Astrocyte (in vitro differentiated cells and primary cell): Measurements from ENCODE around the gene MAGI3. TPM values are rescaled to one million over a fixed set of nuclear protein-coding genes. Genes with fewer than 3 reads are reported as not detected.

Experiments
- DNase-seq: peaks from one replicate; pipeline ENCODE4 v3.0.0-alpha.2; 2010; ENCODE audit warnings: low read depth
- FAIRE-seq: peaks from 2 replicates; lab custom pipeline; 2011; peaks lifted over from hg19 to GRCh38; lab: Jason Lieb, UNC
- H2AFZ ChIP-seq: 2 replicates; pipeline ENCODE4 v1.6.0; 2012; ENCODE audit warnings: low read depth, low read length, inconsistent platforms
- H3K27ac ChIP-seq: 2 replicates; pipeline ENCODE4 v1.5.1; 2011; ENCODE audit warnings: low read depth, low read length, inconsistent platforms
- H3K27me3 ChIP-seq: 2 replicates; pipeline ENCODE4 v1.6.0; 2011; ENCODE audit warnings: low read length, inconsistent platforms; ENCODE audit not compliant: insufficient read depth
- H3K36me3 ChIP-seq: 2 replicates; pipeline ENCODE4 v1.5.1; 2011; ENCODE audit warnings: low read length, inconsistent platforms; ENCODE audit not compliant: insufficient read depth
- H3K4me1 ChIP-seq: 2 replicates; pipeline ENCODE4 v1.5.1; 2011; ENCODE audit warnings: low read length, inconsistent platforms; ENCODE audit not compliant: insufficient read depth
- H3K4me2 ChIP-seq: 2 replicates; pipeline ENCODE4 v1.6.0; 2012; ENCODE audit warnings: low read length, inconsistent platforms
- H3K4me3 ChIP-seq: 2 replicates; pipeline ENCODE4 v1.5.1; 2011; ENCODE audit warnings: low read depth, mild to moderate bottlenecking, low read length, inconsistent platforms; ENCODE audit not compliant: insufficient read depth
- H3K79me2 ChIP-seq: 2 replicates; pipeline ENCODE4 v1.6.0; 2012; ENCODE audit warnings: mild to moderate bottlenecking, low read length, inconsistent platforms; ENCODE audit not compliant: insufficient read depth
- H3K9ac ChIP-seq: 2 replicates; pipeline ENCODE4 v1.6.0; 2012; ENCODE audit warnings: mild to moderate bottlenecking, low read length, inconsistent platforms
- H3K9me3 ChIP-seq: 2 replicates; pipeline ENCODE4 v1.5.1; 2012; ENCODE audit warnings: low read depth, mild to moderate bottlenecking, low read length, inconsistent platforms; ENCODE audit not compliant: insufficient read depth
- H4K20me1 ChIP-seq: 2 replicates; pipeline ENCODE4 v1.6.0; 2012; ENCODE audit warnings: low read length, inconsistent platforms; ENCODE audit not compliant: insufficient read depth
- H3K27ac Mint-ChIP-seq: one replicate; pipeline ENCODE4 v1.8.0; 2021; ENCODE audit warnings: mild to moderate bottlenecking, mixed read lengths; ENCODE audit not compliant: unreplicated experiment
- H3K27me3 Mint-ChIP-seq: one replicate; pipeline ENCODE4 v1.8.0; 2021; ENCODE audit warnings: low read depth, mixed read lengths; ENCODE audit not compliant: unreplicated experiment
- H3K36me3 Mint-ChIP-seq: one replicate; pipeline ENCODE4 v1.8.0; 2021; ENCODE audit warnings: low read depth, mixed read lengths; ENCODE audit not compliant: unreplicated experiment
- H3K4me1 Mint-ChIP-seq: one replicate; pipeline ENCODE4 v1.8.0; 2021; ENCODE audit warnings: low read depth, mixed read lengths; ENCODE audit not compliant: unreplicated experiment
- H3K4me3 Mint-ChIP-seq: one replicate; pipeline ENCODE4 v1.8.0; 2021; ENCODE audit warnings: mild to moderate bottlenecking, moderate library complexity, mixed read lengths; ENCODE audit not compliant: unreplicated experiment
- H3K9me3 Mint-ChIP-seq: one replicate; pipeline ENCODE4 v1.8.0; 2021; ENCODE audit warnings: mild to moderate bottlenecking, mixed read lengths; ENCODE audit not compliant: unreplicated experiment
- EZH2 ChIP-seq: IDR thresholded peaks from 2 replicates; pipeline ENCODE4 v1.6.1; 2012; ENCODE audit warnings: mild to moderate bottlenecking, low read length, inconsistent platforms; ENCODE audit not compliant: insufficient read depth
- total RNA-seq: library from RNA; stranded (reverse); gene quantifications from 2 replicates; pipeline ENCODE4 v1.2.1, GENCODE V29; 2021
- TF ChIP-seq, protein P1 (sequence below): IDR thresholded peaks from 2 replicates; pipeline ENCODE4 v1.5.1; 2011; ENCODE audit warnings: low read depth, mild to moderate bottlenecking, inconsistent platforms, low read length, moderate library complexity; ENCODE audit not compliant: insufficient read depth

Gene MAGI3
- total RNA-seq, 1 donor from 2014 or later, result 16.5 TPM

DNA sequence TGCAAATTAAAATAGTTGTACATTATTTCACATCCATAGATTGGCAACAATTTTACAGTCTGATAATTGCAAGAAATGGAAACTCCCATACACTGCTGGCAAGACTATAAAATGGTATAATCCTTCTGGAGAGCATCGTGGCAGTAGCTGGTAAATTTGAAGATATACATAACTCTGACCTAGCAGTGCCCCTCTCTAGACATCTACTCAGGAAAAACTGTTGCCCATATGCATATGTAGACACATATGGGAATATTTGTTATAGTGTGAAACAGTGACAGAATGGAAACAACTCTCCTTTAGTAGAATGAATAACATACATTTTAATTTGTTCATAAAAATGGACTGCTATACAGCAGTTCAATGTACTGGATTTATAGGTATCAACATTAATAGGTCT is 191.8 kb downstream of the MAGI3 start:
- no peak for FAIRE-seq
- Mint-ChIP-seq H3K27me3 (no peaks in the 10 kb centered on the region), H3K9me3 (no peaks in the 10 kb centered on the region), H3K4me1 (peaks cover under 1% of the 10 kb centered on the region), H3K27ac (no peak overlapping the region), H3K4me3 (no peak overlapping the region), H3K36me3 (peaks cover 2% of the 10 kb centered on the region)
- Histone ChIP-seq H3K4me3 (no peak overlapping the region), H2AFZ (no peak overlapping the region), H3K4me2 (no peak overlapping the region), H4K20me1 (no peaks in the 10 kb centered on the region), H3K27me3 (no peaks in the 10 kb centered on the region), H3K79me2 (no peaks in the 10 kb centered on the region), H3K9ac (no peak overlapping the region), H3K9me3 (no peaks in the 10 kb centered on the region), H3K27ac (no peak overlapping the region), H3K4me1 (no peaks in the 10 kb centered on the region), H3K36me3 (no peaks in the 10 kb centered on the region)
- no peak for DNase-seq
- TF ChIP-seq, protein P1, sequence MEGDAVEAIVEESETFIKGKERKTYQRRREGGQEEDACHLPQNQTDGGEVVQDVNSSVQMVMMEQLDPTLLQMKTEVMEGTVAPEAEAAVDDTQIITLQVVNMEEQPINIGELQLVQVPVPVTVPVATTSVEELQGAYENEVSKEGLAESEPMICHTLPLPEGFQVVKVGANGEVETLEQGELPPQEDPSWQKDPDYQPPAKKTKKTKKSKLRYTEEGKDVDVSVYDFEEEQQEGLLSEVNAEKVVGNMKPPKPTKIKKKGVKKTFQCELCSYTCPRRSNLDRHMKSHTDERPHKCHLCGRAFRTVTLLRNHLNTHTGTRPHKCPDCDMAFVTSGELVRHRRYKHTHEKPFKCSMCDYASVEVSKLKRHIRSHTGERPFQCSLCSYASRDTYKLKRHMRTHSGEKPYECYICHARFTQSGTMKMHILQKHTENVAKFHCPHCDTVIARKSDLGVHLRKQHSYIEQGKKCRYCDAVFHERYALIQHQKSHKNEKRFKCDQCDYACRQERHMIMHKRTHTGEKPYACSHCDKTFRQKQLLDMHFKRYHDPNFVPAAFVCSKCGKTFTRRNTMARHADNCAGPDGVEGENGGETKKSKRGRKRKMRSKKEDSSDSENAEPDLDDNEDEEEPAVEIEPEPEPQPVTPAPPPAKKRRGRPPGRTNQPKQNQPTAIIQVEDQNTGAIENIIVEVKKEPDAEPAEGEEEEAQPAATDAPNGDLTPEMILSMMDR, result no peak
- TF ChIP-seq EZH2, result no peak

DNA sequence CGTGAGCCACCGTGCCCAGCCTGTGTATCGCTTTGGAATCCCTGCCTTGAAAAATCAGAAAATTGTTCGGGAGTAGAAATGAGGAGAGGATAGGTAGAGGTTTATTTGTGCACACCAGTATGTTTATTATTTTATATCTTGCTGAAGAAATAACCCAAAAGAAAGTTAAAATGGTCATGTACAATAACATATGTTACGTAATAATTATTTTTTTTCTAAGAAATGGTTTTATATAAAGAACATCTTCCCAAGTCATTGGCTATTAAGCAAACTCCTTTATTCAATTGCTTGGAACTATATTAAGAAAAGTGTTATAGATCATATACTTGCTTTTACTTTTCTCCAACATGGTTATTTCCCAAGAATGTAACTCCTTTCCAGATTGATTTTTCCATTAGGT is 197.2 kb downstream of the MAGI3 start:
- Histone ChIP-seq H3K9me3 (no peaks in the 10 kb centered on the region), H4K20me1 (no peaks in the 10 kb centered on the region), H2AFZ (no peak overlapping the region), H3K9ac (no peak overlapping the region), H3K4me3 (no peak overlapping the region), H3K4me1 (no peaks in the 10 kb centered on the region), H3K36me3 (no peaks in the 10 kb centered on the region), H3K27me3 (no peaks in the 10 kb centered on the region), H3K27ac (no peak overlapping the region), H3K79me2 (no peaks in the 10 kb centered on the region), H3K4me2 (no peak overlapping the region)
- no peaks in the 10 kb centered on the region for H3K4me1 Mint-ChIP-seq
- FAIRE-seq, result no peak
- no peaks in the 10 kb centered on the region for H3K9me3 Mint-ChIP-seq
- H3K36me3 Mint-ChIP-seq, result peaks cover 4% of the 10 kb centered on the region
- no peak for DNase-seq
- H3K4me3 Mint-ChIP-seq, result no peak overlapping the region
- no peak for TF ChIP-seq EZH2
- TF ChIP-seq, protein P1, result no peak
- no peaks in the 10 kb centered on the region for H3K27me3 Mint-ChIP-seq
- H3K27ac Mint-ChIP-seq, result no peak overlapping the region

DNA sequence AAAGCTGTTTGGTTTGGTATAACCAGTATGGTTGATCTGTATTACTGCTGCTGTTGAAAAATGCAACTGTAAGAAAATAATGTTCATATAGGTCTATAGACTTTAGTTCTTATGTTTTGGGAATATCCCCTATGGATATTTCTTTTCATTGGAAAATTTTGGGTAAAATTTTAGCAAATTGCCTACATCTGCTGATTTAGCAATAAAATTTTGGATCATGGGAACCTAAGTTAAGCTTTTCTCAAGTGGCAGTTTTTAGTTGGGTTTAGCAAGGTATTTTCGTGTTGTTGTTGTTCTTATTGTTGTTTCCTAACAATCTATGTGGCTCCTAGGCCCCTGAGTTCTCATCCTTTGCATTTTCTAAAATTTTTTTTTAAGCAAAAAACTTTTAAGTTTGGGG is 201.9 kb downstream of the MAGI3 start:
- H3K4me2 ChIP-seq, result no peak overlapping the region
- H3K4me3 ChIP-seq, result no peak overlapping the region
- DNase-seq, result no peak
- H3K4me1 Mint-ChIP-seq, result no peaks in the 10 kb centered on the region
- peaks cover 12% of the 10 kb centered on the region for H3K36me3 Mint-ChIP-seq
- H3K27me3 ChIP-seq, result no peaks in the 10 kb centered on the region
- H3K27me3 Mint-ChIP-seq, result no peaks in the 10 kb centered on the region
- no peaks in the 10 kb centered on the region for H3K9me3 ChIP-seq
- no peak overlapping the region for H3K4me3 Mint-ChIP-seq
- H3K27ac Mint-ChIP-seq, result no peak overlapping the region
- H3K4me1 ChIP-seq, result no peaks in the 10 kb centered on the region
- H3K36me3 ChIP-seq, result peaks cover 2% of the 10 kb centered on the region
- H3K79me2 ChIP-seq, result no peaks in the 10 kb centered on the region
- peaks cover 4% of the 10 kb centered on the region for H3K9me3 Mint-ChIP-seq
- no peak for FAIRE-seq
- H3K9ac ChIP-seq, result no peak overlapping the region
- TF ChIP-seq EZH2, result no peak
- TF ChIP-seq, protein P1, result no peak
- no peak overlapping the region for H3K27ac ChIP-seq
- no peak overlapping the region for H2AFZ ChIP-seq
- no peaks in the 10 kb centered on the region for H4K20me1 ChIP-seq
